IPS-18a (cell line): ENCODE measurements around the gene APOH.
"Not testable (repeated sequence)": the region's sequence is repeated elsewhere in the genome, so short reads cannot be mapped to it uniquely, and the experiment has no call there.

Experiments
- H3K27ac ChIP-seq: one replicate; pipeline ENCODE4 v1.5.1; 2013; ENCODE audit warnings: low read length
- H3K27me3 ChIP-seq: one replicate; pipeline ENCODE4 v1.6.1; 2013; ENCODE audit warnings: mild to moderate bottlenecking, low read length; ENCODE audit not compliant: control insufficient read depth, insufficient read depth
- H3K36me3 ChIP-seq: one replicate; pipeline ENCODE4 v1.6.1; 2013; ENCODE audit warnings: low read depth, low read length; ENCODE audit not compliant: control insufficient read depth
- H3K4me1 ChIP-seq: one replicate; pipeline ENCODE4 v1.6.1; 2013; ENCODE audit warnings: low read depth, low read length; ENCODE audit not compliant: control insufficient read depth
- H3K4me3 ChIP-seq: one replicate; pipeline ENCODE4 v1.5.1; 2013; ENCODE audit warnings: low read length
- H3K9ac ChIP-seq: one replicate; pipeline ENCODE4 v1.6.1; 2013; ENCODE audit warnings: mild to moderate bottlenecking, low read length, moderate library complexity
- H3K9me3 ChIP-seq: one replicate; pipeline ENCODE4 v1.6.1; 2013; ENCODE audit warnings: low read depth, low read length; ENCODE audit not compliant: control insufficient read depth

Gene APOH

GRCh38 chr17:66260688-66261087 is 31.5 kb upstream of the APOH start:
- no peak overlapping the region for H3K27ac ChIP-seq
- H3K9me3 ChIP-seq, result no peaks in the 10 kb centered on the region
- H3K4me1 ChIP-seq, result no peaks in the 10 kb centered on the region
- H3K36me3 ChIP-seq, result no peaks in the 10 kb centered on the region
- H3K9ac ChIP-seq, result no peak overlapping the region
- no peak overlapping the region for H3K4me3 ChIP-seq
- no peaks in the 10 kb centered on the region for H3K27me3 ChIP-seq

DNA sequence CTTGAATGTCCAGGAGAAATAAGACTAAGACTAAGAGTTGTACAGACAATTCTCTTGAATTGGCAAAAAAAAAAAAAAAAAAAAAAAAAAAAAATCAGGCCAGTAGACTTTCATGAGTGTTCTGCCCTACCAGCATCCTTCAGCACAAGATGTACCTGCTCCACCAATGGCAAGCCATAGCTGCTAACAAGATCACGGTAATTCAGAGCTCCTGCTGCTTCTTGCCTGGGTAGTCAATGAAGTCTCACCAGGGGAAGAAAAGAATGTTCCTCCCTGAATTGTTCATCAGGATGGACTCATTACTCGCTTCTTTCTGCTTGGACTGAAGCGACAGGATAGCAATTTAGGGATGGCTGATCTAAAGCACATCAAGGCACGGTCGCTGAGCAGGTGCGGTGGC is 31.1 kb upstream of the APOH start:
- no peak overlapping the region for H3K4me3 ChIP-seq
- no peaks in the 10 kb centered on the region for H3K9me3 ChIP-seq
- H3K4me1 ChIP-seq, result no peaks in the 10 kb centered on the region
- no peaks in the 10 kb centered on the region for H3K36me3 ChIP-seq
- H3K9ac ChIP-seq, result no peak overlapping the region
- H3K27me3 ChIP-seq, result no peaks in the 10 kb centered on the region
- no peak overlapping the region for H3K27ac ChIP-seq

DNA sequence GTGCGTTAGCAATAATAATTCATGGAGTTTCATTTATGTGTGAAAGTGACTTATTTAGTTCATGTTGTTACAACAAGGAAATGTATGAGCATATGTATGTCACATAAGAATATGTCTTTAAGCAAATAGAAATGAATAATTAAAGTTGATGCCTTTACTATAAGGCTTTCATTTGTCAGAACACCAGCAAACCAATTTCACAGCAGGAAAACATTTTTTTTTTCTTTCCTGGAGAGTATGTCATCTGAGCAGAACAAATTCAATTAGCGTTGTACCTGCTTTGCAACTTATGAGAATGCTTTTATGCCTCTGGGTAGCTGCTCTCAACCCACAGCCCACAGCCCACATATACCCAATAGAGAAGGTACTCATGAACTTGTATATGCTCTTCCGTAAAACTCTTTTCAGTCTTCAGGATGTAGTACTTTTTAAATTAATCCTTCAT is 26.3 kb upstream of the APOH start:
- no peak overlapping the region for H3K4me3 ChIP-seq
- no peaks in the 10 kb centered on the region for H3K4me1 ChIP-seq
- no peaks in the 10 kb centered on the region for H3K9me3 ChIP-seq
- H3K36me3 ChIP-seq, result no peaks in the 10 kb centered on the region
- no peak overlapping the region for H3K27ac ChIP-seq
- no peak overlapping the region for H3K9ac ChIP-seq
- no peaks in the 10 kb centered on the region for H3K27me3 ChIP-seq

- no peaks in the 10 kb centered on the region for H3K9me3 ChIP-seq
- H3K27me3 ChIP-seq, result no peaks in the 10 kb centered on the region
- no peaks in the 10 kb centered on the region for H3K36me3 ChIP-seq
- no peak overlapping the region for H3K9ac ChIP-seq
- H3K4me1 ChIP-seq, result no peaks in the 10 kb centered on the region
- no peak overlapping the region for H3K27ac ChIP-seq
- no peak overlapping the region for H3K4me3 ChIP-seq
Measured at GRCh38 chr17:66255112-66255511, 25.9 kb upstream of the APOH start.

GRCh38 chr17:66253458-66253857 is 24.2 kb upstream of the APOH start:
- not testable (repeated sequence) for H3K27me3 ChIP-seq, H3K36me3 ChIP-seq, H3K4me3 ChIP-seq, H3K4me1 ChIP-seq, H3K9ac ChIP-seq, H3K27ac ChIP-seq, H3K9me3 ChIP-seq

- no peaks in the 10 kb centered on the region for H3K36me3 ChIP-seq
- H3K9me3 ChIP-seq, result no peaks in the 10 kb centered on the region
- no peaks in the 10 kb centered on the region for H3K4me1 ChIP-seq
- no peak overlapping the region for H3K9ac ChIP-seq
- no peak overlapping the region for H3K27ac ChIP-seq
- no peak overlapping the region for H3K4me3 ChIP-seq
- no peaks in the 10 kb centered on the region for H3K27me3 ChIP-seq
Measured at GRCh38 chr17:66250686-66251085, 21.5 kb upstream of the APOH start.

- no peaks in the 10 kb centered on the region for H3K9me3 ChIP-seq
- H3K4me1 ChIP-seq, result no peaks in the 10 kb centered on the region
- no peak overlapping the region for H3K9ac ChIP-seq
- no peak overlapping the region for H3K4me3 ChIP-seq
- no peaks in the 10 kb centered on the region for H3K27me3 ChIP-seq
- no peak overlapping the region for H3K27ac ChIP-seq
- H3K36me3 ChIP-seq, result no peaks in the 10 kb centered on the region
Measured at GRCh38 chr17:66248285-66248684, 19.1 kb upstream of the APOH start.

GRCh38 chr17:66241839-66242238 is 12.6 kb upstream of the APOH start:
- Histone ChIP-seq H3K4me3 (no peak overlapping the region), H3K27me3 (no peaks in the 10 kb centered on the region), H3K4me1 (no peaks in the 10 kb centered on the region), H3K9ac (no peak overlapping the region), H3K27ac (no peak overlapping the region), H3K36me3 (no peaks in the 10 kb centered on the region), H3K9me3 (no peaks in the 10 kb centered on the region)

GRCh38 chr17:66240630-66241029 is 11.4 kb upstream of the APOH start:
- no peaks in the 10 kb centered on the region for H3K36me3 ChIP-seq
- H3K9ac ChIP-seq, result no peak overlapping the region
- no peaks in the 10 kb centered on the region for H3K27me3 ChIP-seq
- no peaks in the 10 kb centered on the region for H3K4me1 ChIP-seq
- H3K9me3 ChIP-seq, result no peaks in the 10 kb centered on the region
- no peak overlapping the region for H3K27ac ChIP-seq
- no peak overlapping the region for H3K4me3 ChIP-seq

GRCh38 chr17:66240013-66240412 is 10.8 kb upstream of the APOH start:
- no peak overlapping the region for H3K27ac ChIP-seq
- H3K27me3 ChIP-seq, result no peaks in the 10 kb centered on the region
- no peaks in the 10 kb centered on the region for H3K36me3 ChIP-seq
- no peak overlapping the region for H3K4me3 ChIP-seq
- H3K4me1 ChIP-seq, result no peaks in the 10 kb centered on the region
- H3K9ac ChIP-seq, result no peak overlapping the region
- H3K9me3 ChIP-seq, result no peaks in the 10 kb centered on the region

- no peak overlapping the region for H3K4me3 ChIP-seq
- no peak overlapping the region for H3K9ac ChIP-seq
- H3K4me1 ChIP-seq, result no peaks in the 10 kb centered on the region
- no peaks in the 10 kb centered on the region for H3K36me3 ChIP-seq
- H3K9me3 ChIP-seq, result no peaks in the 10 kb centered on the region
- no peak overlapping the region for H3K27ac ChIP-seq
- no peaks in the 10 kb centered on the region for H3K27me3 ChIP-seq
Measured at GRCh38 chr17:66235377-66235994, 6.3 kb upstream of the APOH start.

DNA sequence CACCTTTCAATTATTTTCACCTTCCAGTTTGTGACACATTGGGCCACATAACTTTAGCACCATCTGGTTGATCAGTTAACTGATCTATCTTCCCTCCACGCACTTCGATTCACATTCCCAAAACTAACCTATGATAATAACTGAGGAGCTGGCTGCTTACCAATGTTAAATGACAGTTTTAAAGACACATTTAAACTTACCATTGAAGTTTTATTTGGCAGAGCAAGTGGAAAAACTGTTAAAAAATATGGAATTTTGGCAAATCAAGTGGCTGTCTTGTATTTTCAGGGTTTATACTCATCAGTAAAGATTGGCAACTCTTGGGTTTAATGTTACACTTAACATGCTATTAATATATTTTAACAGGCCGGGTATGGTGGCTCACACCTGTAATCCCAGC is 5.4 kb upstream of the APOH start:
- Histone ChIP-seq H3K4me1 (no peaks in the 10 kb centered on the region), H3K27me3 (no peaks in the 10 kb centered on the region), H3K27ac (no peak overlapping the region), H3K4me3 (no peak overlapping the region), H3K9ac (no peak overlapping the region), H3K9me3 (no peaks in the 10 kb centered on the region), H3K36me3 (no peaks in the 10 kb centered on the region)
